BE2C (cell line): ENCODE results near the gene GRIK4.

Experiments
- DNase-seq: peaks from one replicate; pipeline ENCODE4 v3.0.0-alpha.2; 2020
- H3K27me3 ChIP-seq: fragments of 250-450 bp; sonication (Bioruptor Pico); 2 replicates; pipeline ENCODE4 v1.5.1; 2020; ENCODE audit warnings: mild to moderate bottlenecking
- H3K36me3 ChIP-seq: fragments of 250-450 bp; sonication (Bioruptor Pico); 2 replicates; pipeline ENCODE4 v1.5.1; 2020; ENCODE audit warnings: mild to moderate bottlenecking
- H3K4me1 ChIP-seq: fragments of 250-450 bp; sonication (Bioruptor Pico); 2 replicates; pipeline ENCODE4 v1.5.1; 2020
- H3K4me3 ChIP-seq: 2 replicates; pipeline ENCODE4 v1.5.1; 2011; ENCODE audit warnings: low read depth, low read length
- H3K9me3 ChIP-seq: fragments of 250-450 bp; sonication (Bioruptor Pico); 2 replicates; pipeline ENCODE4 v1.5.1; 2020
- CTCF ChIP-seq: IDR thresholded peaks from 2 replicates; pipeline ENCODE4 v1.5.1; 2012; ENCODE audit warnings: mild to moderate bottlenecking, low read depth, low read length

The GRIK4 gene

DNA sequence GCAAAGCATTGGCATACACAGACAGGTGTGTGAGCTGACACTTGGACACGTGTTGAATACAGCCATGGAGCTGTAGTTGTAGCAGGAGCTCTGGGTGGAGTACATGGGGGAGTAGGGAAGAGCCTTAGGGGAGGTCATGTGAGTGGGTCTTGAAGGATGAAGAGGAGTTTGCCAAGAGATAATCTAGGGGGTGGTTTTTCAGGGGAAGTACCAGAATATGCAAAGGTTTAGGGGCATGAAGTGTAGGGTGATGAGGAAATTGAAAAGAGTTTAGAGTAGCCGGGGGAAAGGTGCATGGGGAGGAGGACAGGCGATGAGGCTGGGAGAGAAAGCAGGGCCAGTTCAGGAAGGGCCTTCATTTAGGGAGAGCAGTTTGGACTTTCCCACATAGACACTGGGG, 74.5 kb downstream of the GRIK4 start:
- H3K27me3 ChIP-seq = no peaks in the 10 kb centered on the region
- no peaks in the 10 kb centered on the region for H3K9me3 ChIP-seq
- no peak overlapping the region for H3K4me3 ChIP-seq
- no peaks in the 10 kb centered on the region for H3K36me3 ChIP-seq
- H3K4me1 ChIP-seq = no peaks in the 10 kb centered on the region
- TF ChIP-seq CTCF = no peak
- no peak for DNase-seq

DNA sequence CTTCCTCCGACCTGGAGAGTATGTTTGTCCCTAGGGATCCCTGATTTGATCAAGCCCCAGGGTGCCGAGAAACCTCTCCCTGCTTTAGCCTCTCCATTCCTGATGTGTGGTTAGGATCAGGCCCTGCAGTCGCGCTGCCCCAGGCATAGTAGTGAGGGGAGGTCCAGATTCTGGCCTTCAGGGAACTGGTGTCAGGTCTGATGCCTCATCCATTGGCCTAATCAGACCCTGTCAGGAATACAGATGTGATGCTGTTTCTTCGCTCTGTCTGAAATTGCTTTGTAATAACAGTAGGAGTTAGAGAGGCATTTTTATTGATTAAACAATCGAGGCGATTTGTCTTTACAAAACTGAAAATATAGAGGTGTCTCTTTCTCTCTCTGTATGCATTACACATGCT, 75.2 kb downstream of the GRIK4 start:
- Histone ChIP-seq H3K36me3 (no peaks in the 10 kb centered on the region), H3K9me3 (no peaks in the 10 kb centered on the region)

GRCh38 chr11:120587299-120587698, 75.8 kb downstream of the GRIK4 start:
- H3K27me3 ChIP-seq = no peaks in the 10 kb centered on the region
- H3K36me3 ChIP-seq = no peaks in the 10 kb centered on the region
- no peaks in the 10 kb centered on the region for H3K9me3 ChIP-seq
- TF ChIP-seq CTCF = no peak
- H3K4me1 ChIP-seq = no peaks in the 10 kb centered on the region
- H3K4me3 ChIP-seq = no peak overlapping the region
- DNase-seq = no peak

More for the DNA sequence above, 75.2 kb downstream of the GRIK4 start:
- DNase-seq = no peak
- no peaks in the 10 kb centered on the region for H3K27me3 ChIP-seq
- H3K4me1 ChIP-seq = no peaks in the 10 kb centered on the region
- no peak for TF ChIP-seq CTCF
- H3K4me3 ChIP-seq = no peak overlapping the region

DNA sequence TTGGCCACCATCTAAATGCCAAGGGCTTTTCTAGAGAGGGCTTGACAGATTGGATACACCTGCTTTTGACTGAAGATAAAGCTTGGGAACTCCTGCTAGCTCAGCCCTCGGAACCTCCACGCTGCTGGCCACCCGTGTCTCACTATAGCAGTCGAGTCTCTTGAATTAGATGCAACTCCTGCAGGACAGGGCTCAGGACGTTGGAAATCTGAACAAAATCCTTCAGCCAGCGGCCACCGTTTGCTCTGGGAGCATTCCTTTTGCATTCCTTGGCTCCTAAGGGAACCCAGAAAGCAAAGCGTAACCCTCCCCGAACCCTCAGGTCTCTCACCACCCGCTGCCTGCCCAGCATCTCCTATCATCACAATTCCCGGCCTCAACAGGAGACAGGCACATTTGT, 77.8 kb downstream of the GRIK4 start:
- H3K36me3 ChIP-seq = no peaks in the 10 kb centered on the region
- no peaks in the 10 kb centered on the region for H3K9me3 ChIP-seq
- no peak overlapping the region for H3K4me3 ChIP-seq
- no peaks in the 10 kb centered on the region for H3K27me3 ChIP-seq
- H3K4me1 ChIP-seq = no peaks in the 10 kb centered on the region
- no peak for DNase-seq
- TF ChIP-seq CTCF = no peak

- no peaks in the 10 kb centered on the region for H3K9me3 ChIP-seq
- DNase-seq = no peak
- no peaks in the 10 kb centered on the region for H3K4me1 ChIP-seq
- no peaks in the 10 kb centered on the region for H3K36me3 ChIP-seq
- TF ChIP-seq CTCF = no peak
- H3K4me3 ChIP-seq = no peak overlapping the region
- H3K27me3 ChIP-seq = no peaks in the 10 kb centered on the region
Measured at GRCh38 chr11:120590472-120590871, 78.9 kb downstream of the GRIK4 start.

GRCh38 chr11:120594746-120595145, 83.2 kb downstream of the GRIK4 start:
- no peak for DNase-seq
- Histone ChIP-seq H3K4me3 (no peak overlapping the region), H3K27me3 (no peaks in the 10 kb centered on the region), H3K36me3 (no peaks in the 10 kb centered on the region), H3K4me1 (no peaks in the 10 kb centered on the region), H3K9me3 (no peaks in the 10 kb centered on the region)
- TF ChIP-seq CTCF = no peak
